HCT116 (cell line): Measurements from ENCODE around the gene MYH15. TPM values are rescaled to one million over a fixed set of nuclear protein-coding genes. Genes with fewer than 3 reads are reported as not detected.

ENCODE experiments used
- ATAC-seq: fragments of 200-7000 bp; cut with Tn5 transposase; 2 replicates; pipeline ENCODE4 v1.9.1; 2020; ENCODE audit warnings: mild to moderate bottlenecking, moderate library complexity
- BruUV-seq: library from RNA; stranded (reverse); fragments of 400-500 nt; replicated peaks from 2 replicates; lab custom pipeline; 2021; lab: Mats Ljungman, UMichigan
- CTCF ChIA-PET: fragments of 300-600 bp; sonication (Branson Sonifier 250); formaldehyde crosslinking; loops from one replicate; lab custom pipeline; 2021; ENCODE audit warnings: antibody characterized with exemption; lab: Charles Lee
- POLR2A ChIA-PET: fragments of 300-600, 350-600 bp; sonication (Branson Sonifier 250); formaldehyde crosslinking; loops from one replicate; lab custom pipeline; 2021; ENCODE audit warnings: antibody characterized with exemption; lab: Charles Lee
- RAD21 ChIA-PET, 2 experiments: fragments of 300-600 bp; sonication (Branson Sonifier 250); formaldehyde crosslinking; loops; one replicate each; lab custom pipeline; 2023; ENCODE audit warnings: low total read pairs in 2 of 2; ENCODE audit not compliant: uncharacterized antibody in 2 of 2, unreplicated experiment in 2 of 2, low non-redundant PET in 1 of 2; lab: Charles Lee
- DNase-seq: peaks from one replicate; pipeline ENCODE4 v3.0.0-alpha.2; 2010; ENCODE audit warnings: low read depth, low spot score
- H2AFZ ChIP-seq: fragments of 200-600 bp; shearing (Covaris generic), sonication (generic); 2 replicates; pipeline ENCODE4 v1.6.1; 2017; ENCODE audit warnings: low read depth, mixed run types, mixed read lengths, antibody characterized with exemption, low read length; ENCODE audit not compliant: poor library complexity, severe bottlenecking
- H3K27ac ChIP-seq: 2 replicates; pipeline ENCODE4 v1.5.1; 2012; ENCODE audit warnings: low read depth, low read length
- H3K27me3 ChIP-seq: fragments of 200-600 bp; sonication (generic); 2 replicates; pipeline ENCODE4 v1.6.1; 2016; ENCODE audit warnings: mixed run types, low read length, mixed read lengths; ENCODE audit not compliant: insufficient read depth
- H3K36me3 ChIP-seq, 2 experiments: fragments of 200-500 bp in 1 of 2; fragments of 200-600 bp in 1 of 2; sonication (Bioruptor generic) in 1 of 2; sonication (generic) in 1 of 2; 2 replicates each; pipeline versions ENCODE4 v1.5.1 to v1.6.1; 2014 to 2016; ENCODE audit warnings: low read length in 2 of 2, inconsistent platforms in 1 of 2, mixed read lengths in 1 of 2, mixed run types in 1 of 2; ENCODE audit not compliant: insufficient read depth in 2 of 2, control insufficient read depth in 1 of 2
- H3K4me1 ChIP-seq, 2 experiments: fragments of 200-600 bp in 1 of 2; sonication (generic) in 1 of 2; 2 replicates each; pipeline versions ENCODE4 v1.5.1 to v1.6.1; 2012 to 2017; ENCODE audit warnings: low read length in 2 of 2, inconsistent platforms in 1 of 2, mild to moderate bottlenecking in 1 of 2, mixed read lengths in 1 of 2, mixed run types in 1 of 2, moderate library complexity in 1 of 2; ENCODE audit not compliant: insufficient read depth in 2 of 2, control insufficient read depth in 1 of 2
- H3K4me2 ChIP-seq: fragments of 200-600 bp; sonication (generic); 2 replicates; pipeline ENCODE4 v1.6.1; 2017; ENCODE audit warnings: mixed run types, low read length, mixed read lengths
- H3K4me3 ChIP-seq, 2 experiments: fragments of 200-600 bp in 1 of 2; sonication (generic) in 1 of 2; replicated peaks in 1 of 2; 2 replicates each; pipeline ENCODE4 v1.5.1; 2011 to 2016; ENCODE audit warnings: low read length in 2 of 2, control low read depth in 1 of 2, low read depth in 1 of 2, mild to moderate bottlenecking in 1 of 2, mixed read lengths in 1 of 2, mixed run types in 1 of 2
- H3K79me2 ChIP-seq: fragments of 200-600 bp; sonication (generic); 2 replicates; pipeline ENCODE4 v1.6.1; 2017; ENCODE audit warnings: mild to moderate bottlenecking, mixed run types, low read length, moderate library complexity, mixed read lengths; ENCODE audit not compliant: insufficient read depth
- H3K9ac ChIP-seq: fragments of 200-600 bp; sonication (generic); 2 replicates; pipeline ENCODE4 v1.6.1; 2016; ENCODE audit warnings: low read length, mixed read lengths
- H3K9me2 ChIP-seq: fragments of 200-600 bp; sonication (generic), shearing (Covaris generic); 2 replicates; pipeline ENCODE4 v1.6.1; 2017; ENCODE audit warnings: mixed run types, mild to moderate bottlenecking, moderate library complexity; ENCODE audit not compliant: insufficient read depth
- H3K9me3 ChIP-seq, 2 experiments: fragments of 200-500 bp in 1 of 2; fragments of 200-600 bp in 1 of 2; sonication (Bioruptor generic) in 1 of 2; sonication (generic) in 1 of 2; 2 replicates each; pipeline ENCODE4 v1.6.1; 2014 to 2017; ENCODE audit warnings: low read length in 2 of 2, mixed read lengths in 2 of 2, inconsistent platforms in 1 of 2, low read depth in 1 of 2, mild to moderate bottlenecking in 1 of 2, mixed run types in 1 of 2, moderate library complexity in 1 of 2; ENCODE audit not compliant: control insufficient read depth in 1 of 2, insufficient read depth in 1 of 2
- H4K20me1 ChIP-seq: fragments of 200-600 bp; sonication (generic), shearing (Covaris generic); 2 replicates; pipeline ENCODE4 v1.6.1; 2017; ENCODE audit warnings: mixed run types, mild to moderate bottlenecking, moderate library complexity; ENCODE audit not compliant: insufficient read depth
- CBX3 ChIP-seq: IDR thresholded peaks from 2 replicates; pipeline ENCODE4 v1.6.1; 2012; ENCODE audit warnings: low read depth
- CEBPB ChIP-seq: IDR thresholded peaks from 2 replicates; pipeline ENCODE4 v1.6.1; 2012; ENCODE audit warnings: low read depth
- EGR1 ChIP-seq: IDR thresholded peaks from 2 replicates; pipeline ENCODE4 v1.6.1; 2012; ENCODE audit warnings: low read depth
- ELF1 ChIP-seq: IDR thresholded peaks from 2 replicates; pipeline ENCODE4 v1.6.1; 2012; ENCODE audit warnings: low read depth, borderline replicate concordance
- EZH2 ChIP-seq: fragments of 200-600 bp; sonication (generic); IDR thresholded peaks from 2 replicates; pipeline ENCODE4 v1.6.1; 2017; ENCODE audit warnings: antibody characterized with exemption, mixed run types
- EZH2phosphoT487 ChIP-seq: fragments of 200-600 bp; IDR thresholded peaks from 2 replicates; pipeline ENCODE4 v1.6.1; 2018; ENCODE audit warnings: antibody characterized with exemption, borderline replicate concordance
- JUND ChIP-seq: IDR thresholded peaks from 2 replicates; pipeline ENCODE4 v1.6.1; 2012
- POLR2A ChIP-seq: IDR thresholded peaks from 2 replicates; pipeline ENCODE4 v1.7.0; 2011; ENCODE audit warnings: borderline replicate concordance; ENCODE audit not compliant: insufficient read depth, insufficient read length; ENCODE audit errors: extremely low read depth
- POLR2AphosphoS5 ChIP-seq: IDR thresholded peaks from 2 replicates; pipeline ENCODE4 v1.6.1; 2011; ENCODE audit warnings: mild to moderate bottlenecking, low read depth, low read length, moderate library complexity
- RAD21 ChIP-seq: IDR thresholded peaks from 2 replicates; pipeline ENCODE4 v1.6.1; 2012; ENCODE audit warnings: low read depth, mild to moderate bottlenecking
- SIN3A ChIP-seq: IDR thresholded peaks from 2 replicates; pipeline ENCODE4 v1.6.1; 2012; ENCODE audit warnings: low read depth
- TCF7L2 ChIP-seq: IDR thresholded peaks from 2 replicates; pipeline ENCODE4 v1.7.0; 2011; ENCODE audit warnings: borderline replicate concordance, inconsistent platforms; ENCODE audit not compliant: insufficient read depth, insufficient read length; ENCODE audit errors: extremely low read depth
- YY1 ChIP-seq: IDR thresholded peaks from 2 replicates; pipeline ENCODE4 v1.6.1; 2011; ENCODE audit warnings: low read length, low read depth, moderate library complexity, mild to moderate bottlenecking; ENCODE audit not compliant: insufficient replicate concordance; ENCODE audit errors: extremely low read depth
- ZFX ChIP-seq: fragments of 450-650 bp; IDR thresholded peaks from 2 replicates; pipeline ENCODE4 v1.6.1; 2017
- ZNF274 ChIP-seq: fragments of 200-500 bp; sonication (Bioruptor generic); IDR thresholded peaks from 2 replicates; pipeline ENCODE4 v1.6.1; 2014; ENCODE audit warnings: mild to moderate bottlenecking, low read depth, low read length, inconsistent platforms
- intact Hi-C: fragments of 100-400 bp; cut with micrococcal nuclease; formaldehyde crosslinking; loops from 2 replicates; pipeline ENCODE4 v1.10.0; 2022
- total RNA-seq: library from RNA; stranded (reverse); gene quantifications from one replicate; pipeline ENCODE4 v1.2.1, GENCODE V29; 2021; ENCODE audit not compliant: unreplicated experiment
- TF ChIP-seq, protein P1 (sequence below), 3 experiments: fragments of 200-600 bp in 1 of 3; sonication (generic) in 1 of 3; IDR thresholded peaks in 2 of 3; conservative IDR thresholded peaks in 1 of 3; 2 replicates each; pipeline ENCODE4 v1.5.1; 2012 to 2017; ENCODE audit warnings: low read depth in 2 of 3, low read length in 2 of 3, antibody characterized with exemption in 1 of 3, borderline replicate concordance in 1 of 3, control low read depth in 1 of 3, mild to moderate bottlenecking in 1 of 3, mixed read lengths in 1 of 3, mixed run types in 1 of 3, moderate library complexity in 1 of 3; ENCODE audit not compliant: insufficient read depth in 1 of 3
- TF ChIP-seq, protein P2 (sequence below): IDR thresholded peaks from 2 replicates; pipeline ENCODE4 v1.6.1; 2012; ENCODE audit warnings: low read depth
- TF ChIP-seq, protein P3 (sequence below): IDR thresholded peaks from 2 replicates; pipeline ENCODE4 v1.6.1; 2012
- TF ChIP-seq, protein P4 (sequence below): IDR thresholded peaks from 2 replicates; pipeline ENCODE4 v1.6.1; 2012

Gene MYH15
- total RNA-seq, 1 experiment from 2014 or later, result 11.2 TPM

GRCh38 chr3:108474581-108474980, 35.8 kb downstream of the MYH15 start:
- no peak for DNase-seq
- peaks cover 36 to 66% of the 10 kb centered on the region in 2 experiments for H3K4me1 ChIP-seq
- intact Hi-C loops, result loop anchor here (10.0 kb wide), 1 partner anchor 620 kb away; no protein-coding TSS in a partner anchor
- BruUV-seq, result no TSS peak
- H3K9me3 ChIP-seq, result no peaks in the 10 kb centered on the region
- no peak for TF ChIP-seq EZH2phosphoT487
- no peak for TF ChIP-seq CBX3
- TF ChIP-seq RAD21, result no peak
- TF ChIP-seq POLR2A, result no peak
- TF ChIP-seq, protein P1, sequence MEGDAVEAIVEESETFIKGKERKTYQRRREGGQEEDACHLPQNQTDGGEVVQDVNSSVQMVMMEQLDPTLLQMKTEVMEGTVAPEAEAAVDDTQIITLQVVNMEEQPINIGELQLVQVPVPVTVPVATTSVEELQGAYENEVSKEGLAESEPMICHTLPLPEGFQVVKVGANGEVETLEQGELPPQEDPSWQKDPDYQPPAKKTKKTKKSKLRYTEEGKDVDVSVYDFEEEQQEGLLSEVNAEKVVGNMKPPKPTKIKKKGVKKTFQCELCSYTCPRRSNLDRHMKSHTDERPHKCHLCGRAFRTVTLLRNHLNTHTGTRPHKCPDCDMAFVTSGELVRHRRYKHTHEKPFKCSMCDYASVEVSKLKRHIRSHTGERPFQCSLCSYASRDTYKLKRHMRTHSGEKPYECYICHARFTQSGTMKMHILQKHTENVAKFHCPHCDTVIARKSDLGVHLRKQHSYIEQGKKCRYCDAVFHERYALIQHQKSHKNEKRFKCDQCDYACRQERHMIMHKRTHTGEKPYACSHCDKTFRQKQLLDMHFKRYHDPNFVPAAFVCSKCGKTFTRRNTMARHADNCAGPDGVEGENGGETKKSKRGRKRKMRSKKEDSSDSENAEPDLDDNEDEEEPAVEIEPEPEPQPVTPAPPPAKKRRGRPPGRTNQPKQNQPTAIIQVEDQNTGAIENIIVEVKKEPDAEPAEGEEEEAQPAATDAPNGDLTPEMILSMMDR (IDR thresholded peaks at IDR 0.05 in 2 of 3, conservative IDR thresholded peaks at IDR 0.05 in 1 of 3; ENCODE audit: borderline replicate concordance in 1 of 3, insufficient read depth in 1 of 3, low read depth in 2 of 3, low read length in 2 of 3), result no peak
- TF ChIP-seq YY1, result no peak
- TF ChIP-seq ELF1, result no peak
- TF ChIP-seq EGR1, result no peak
- TF ChIP-seq SIN3A, result no peak
- no peak for TF ChIP-seq CEBPB
- TF ChIP-seq, protein P2, sequence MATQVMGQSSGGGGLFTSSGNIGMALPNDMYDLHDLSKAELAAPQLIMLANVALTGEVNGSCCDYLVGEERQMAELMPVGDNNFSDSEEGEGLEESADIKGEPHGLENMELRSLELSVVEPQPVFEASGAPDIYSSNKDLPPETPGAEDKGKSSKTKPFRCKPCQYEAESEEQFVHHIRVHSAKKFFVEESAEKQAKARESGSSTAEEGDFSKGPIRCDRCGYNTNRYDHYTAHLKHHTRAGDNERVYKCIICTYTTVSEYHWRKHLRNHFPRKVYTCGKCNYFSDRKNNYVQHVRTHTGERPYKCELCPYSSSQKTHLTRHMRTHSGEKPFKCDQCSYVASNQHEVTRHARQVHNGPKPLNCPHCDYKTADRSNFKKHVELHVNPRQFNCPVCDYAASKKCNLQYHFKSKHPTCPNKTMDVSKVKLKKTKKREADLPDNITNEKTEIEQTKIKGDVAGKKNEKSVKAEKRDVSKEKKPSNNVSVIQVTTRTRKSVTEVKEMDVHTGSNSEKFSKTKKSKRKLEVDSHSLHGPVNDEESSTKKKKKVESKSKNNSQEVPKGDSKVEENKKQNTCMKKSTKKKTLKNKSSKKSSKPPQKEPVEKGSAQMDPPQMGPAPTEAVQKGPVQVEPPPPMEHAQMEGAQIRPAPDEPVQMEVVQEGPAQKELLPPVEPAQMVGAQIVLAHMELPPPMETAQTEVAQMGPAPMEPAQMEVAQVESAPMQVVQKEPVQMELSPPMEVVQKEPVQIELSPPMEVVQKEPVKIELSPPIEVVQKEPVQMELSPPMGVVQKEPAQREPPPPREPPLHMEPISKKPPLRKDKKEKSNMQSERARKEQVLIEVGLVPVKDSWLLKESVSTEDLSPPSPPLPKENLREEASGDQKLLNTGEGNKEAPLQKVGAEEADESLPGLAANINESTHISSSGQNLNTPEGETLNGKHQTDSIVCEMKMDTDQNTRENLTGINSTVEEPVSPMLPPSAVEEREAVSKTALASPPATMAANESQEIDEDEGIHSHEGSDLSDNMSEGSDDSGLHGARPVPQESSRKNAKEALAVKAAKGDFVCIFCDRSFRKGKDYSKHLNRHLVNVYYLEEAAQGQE, result no peak
- TF ChIP-seq, protein P3, sequence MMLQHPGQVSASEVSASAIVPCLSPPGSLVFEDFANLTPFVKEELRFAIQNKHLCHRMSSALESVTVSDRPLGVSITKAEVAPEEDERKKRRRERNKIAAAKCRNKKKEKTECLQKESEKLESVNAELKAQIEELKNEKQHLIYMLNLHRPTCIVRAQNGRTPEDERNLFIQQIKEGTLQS, result no peak
- TF ChIP-seq, protein P4, sequence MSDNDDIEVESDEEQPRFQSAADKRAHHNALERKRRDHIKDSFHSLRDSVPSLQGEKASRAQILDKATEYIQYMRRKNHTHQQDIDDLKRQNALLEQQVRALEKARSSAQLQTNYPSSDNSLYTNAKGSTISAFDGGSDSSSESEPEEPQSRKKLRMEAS, result no peak
- TF ChIP-seq JUND, result no peak
- no peak for TF ChIP-seq EZH2
- no peak for TF ChIP-seq ZFX
- TF ChIP-seq ZNF274, result no peak
- TF ChIP-seq POLR2AphosphoS5, result no peak
- TF ChIP-seq TCF7L2, result no peak
- TF ChIP-seq, all 23 proteins: peak for 0
- Histone ChIP-seq H3K27ac (no peak overlapping the region), H3K79me2 (no peaks in the 10 kb centered on the region), H3K4me3 (no peak overlapping the region), H3K9me2 (no peaks in the 10 kb centered on the region), H3K9ac (no peak overlapping the region), H2AFZ (peak overlapping the region; percentile 41), H3K36me3 (no peaks in the 10 kb centered on the region), H3K27me3 (no peaks in the 10 kb centered on the region), H4K20me1 (no peaks in the 10 kb centered on the region), H3K4me2 (no peak overlapping the region)
- CTCF ChIA-PET, result interaction anchor here (1.0 kb wide), 1 partner anchor 546 kb away, joined by 3 read pairs; no protein-coding TSS in a partner anchor
- ATAC-seq, result no peak
- RAD21 ChIA-PET, result no interaction called here
- POLR2A ChIA-PET, result no interaction called here
